Uterus (tissue), 4 donors: ENCODE measurements around the gene FOXF2. TPM values are rescaled to one million over a fixed set of nuclear protein-coding genes. Genes with fewer than 3 reads are reported as not detected.
"Not testable (repeated sequence)": the region's sequence is repeated elsewhere in the genome, so short reads cannot be mapped to it uniquely, and the experiment has no call there.

Experiments used
- DNase-seq, 2 donors: peaks; one replicate each; pipeline ENCODE4 v3.0.0-alpha.2; 2019 to 2020
- H3K27ac ChIP-seq, 2 donors: fragments of 200-600 bp; sonication (generic); 1 replicate in 1 of 2; 2 replicates in 1 of 2; pipeline ENCODE4 v1.5.1; 2016 to 2018
- H3K27me3 ChIP-seq, 2 donors: fragments of 200-600 bp; sonication (generic); one replicate each; pipeline ENCODE4 v1.5.1; 2018 to 2019; ENCODE audit warnings: control low read depth in 1 of 2
- H3K36me3 ChIP-seq, 2 donors: fragments of 200-600 bp; sonication (generic); one replicate each; pipeline ENCODE4 v1.5.1; 2019; ENCODE audit warnings: control low read depth in 1 of 2
- H3K4me1 ChIP-seq, 2 donors: fragments of 200-600 bp; sonication (generic); one replicate each; pipeline ENCODE4 v1.5.1; 2018 to 2019; ENCODE audit warnings: control low read depth in 1 of 2
- H3K4me3 ChIP-seq, 2 donors: fragments of 200-600 bp; sonication (generic); 1 replicate in 1 of 2; 2 replicates in 1 of 2; pipeline ENCODE4 v1.5.1; 2018 to 2019; ENCODE audit warnings: mild to moderate bottlenecking in 1 of 2
- H3K9me3 ChIP-seq, 2 donors: fragments of 200-600 bp; sonication (generic); one replicate each; pipeline ENCODE4 v1.5.1; 2019; ENCODE audit warnings: control low read depth in 1 of 2
- CTCF ChIP-seq, 4 experiments: fragments of 200-600 bp in 2 of 4; fragments of 450-650 bp in 2 of 4; sonication (generic) in 2 of 4; IDR thresholded peaks; one replicate each; pipeline ENCODE4 v1.5.1; 2016 to 2019; ENCODE audit warnings: antibody characterized with exemption in 4 of 4, mild to moderate bottlenecking in 2 of 4, moderate library complexity in 1 of 4
- POLR2A ChIP-seq, 2 donors: fragments of 450-650 bp; IDR thresholded peaks; one replicate each; pipeline ENCODE4 v1.6.1; 2016; ENCODE audit warnings: antibody characterized with exemption in 2 of 2, mild to moderate bottlenecking in 1 of 2, moderate library complexity in 1 of 2
- intact Hi-C: fragments of 100-400 bp; cut with DNase I; formaldehyde crosslinking; loops from one replicate; pipeline ENCODE4 v1.15.1; 2023; ENCODE audit warnings: low total_unique reads
- total RNA-seq, 4 donors: library from RNA; depleted of rRNA in 3 of 4; stranded (reverse); fragments of >200 nt in 3 of 4; gene quantifications; one replicate each; pipeline versions ENCODE4 v1.1.0 to v1.2.4, GENCODE V29; 2014 to 2023
- donor health status: DM: yes; HTN: yes; CAD: no.

FOXF2 gene
- total RNA-seq, 4 donors from 2014 or later: not detected

- intact Hi-C loops: no loop called here
- H3K27ac ChIP-seq: no peak overlapping the region
- TF ChIP-seq POLR2A (IDR thresholded peaks at IDR 0.05): no peak
- TF ChIP-seq CTCF (IDR thresholded peaks at IDR 0.05): no peak
Measured at GRCh38 chr6:1364791-1365190, 24.6 kb upstream of the FOXF2 start.

DNA sequence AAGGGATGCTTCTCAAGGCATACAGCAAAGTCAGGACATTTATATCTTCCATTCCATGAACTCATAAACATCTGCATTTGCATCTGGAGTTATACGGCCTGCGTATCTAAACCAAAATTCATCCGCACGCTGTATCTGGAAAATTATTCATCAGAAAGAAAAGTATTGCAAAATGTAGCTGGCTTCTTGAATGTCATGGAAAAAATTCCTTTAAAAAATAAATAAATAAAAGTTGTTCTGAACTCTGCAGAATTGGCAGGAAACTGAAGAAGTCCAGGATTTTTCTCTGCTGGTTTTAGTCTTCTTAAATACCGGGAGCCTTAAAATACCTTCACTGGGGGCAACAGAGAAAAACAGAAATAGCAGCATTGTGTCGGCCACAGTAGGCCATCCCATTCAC lies 23.7 kb upstream of the FOXF2 start:
- intact Hi-C loops: no loop called here

More at GRCh38 chr6:1364791-1365190, 24.6 kb upstream of the FOXF2 start:
- Histone ChIP-seq H3K4me1 (no peaks in the 10 kb centered on the region), H3K4me3 (no peak overlapping the region), H3K9me3 (peaks cover 0 to 3% of the 10 kb centered on the region in 2 donors), H3K27me3 (no peaks in the 10 kb centered on the region), H3K36me3 (no peaks in the 10 kb centered on the region)
- no peak for DNase-seq

DNA sequence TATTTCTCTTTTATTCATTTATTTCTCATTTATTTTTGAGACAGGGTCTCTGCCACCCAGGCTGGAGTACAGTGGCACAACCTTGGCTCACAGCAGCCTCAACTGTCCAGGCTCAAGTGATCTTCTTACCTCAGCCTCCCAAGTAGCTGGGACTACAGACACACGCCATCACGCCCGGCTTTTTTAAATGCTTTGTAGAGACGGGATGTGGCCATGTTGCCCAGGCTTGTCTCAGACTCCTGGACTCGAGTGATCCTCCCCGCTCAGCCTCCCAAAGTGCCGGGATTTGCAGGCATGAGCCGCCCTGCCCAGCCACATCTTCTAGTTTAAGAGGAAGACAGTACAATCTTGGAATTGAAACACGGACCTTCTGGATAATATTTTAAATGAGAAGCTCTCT lies 21.6 kb upstream of the FOXF2 start:
- no peak overlapping the region for H3K4me3 ChIP-seq
- no peak for DNase-seq
- H3K9me3 ChIP-seq: peaks cover 0 to 5% of the 10 kb centered on the region in 2 donors
- H3K27me3 ChIP-seq: no peaks in the 10 kb centered on the region
- intact Hi-C loops: no loop called here
- no peaks in the 10 kb centered on the region for H3K36me3 ChIP-seq
- H3K27ac ChIP-seq: no peak overlapping the region
- no peak for TF ChIP-seq CTCF (IDR thresholded peaks at IDR 0.05)
- TF ChIP-seq POLR2A (IDR thresholded peaks at IDR 0.05): no peak
- H3K4me1 ChIP-seq: no peaks in the 10 kb centered on the region

More for the DNA sequence above, 23.7 kb upstream of the FOXF2 start:
- Histone ChIP-seq H3K4me1 (no peaks in the 10 kb centered on the region), H3K27ac (no peak overlapping the region), H3K27me3 (no peaks in the 10 kb centered on the region), H3K9me3 (peaks cover 0 to 5% of the 10 kb centered on the region in 2 donors), H3K4me3 (no peak overlapping the region), H3K36me3 (no peaks in the 10 kb centered on the region)
- DNase-seq: no peak
- TF ChIP-seq POLR2A (IDR thresholded peaks at IDR 0.05) (no peak), CTCF (IDR thresholded peaks at IDR 0.05) (no peak)

DNA sequence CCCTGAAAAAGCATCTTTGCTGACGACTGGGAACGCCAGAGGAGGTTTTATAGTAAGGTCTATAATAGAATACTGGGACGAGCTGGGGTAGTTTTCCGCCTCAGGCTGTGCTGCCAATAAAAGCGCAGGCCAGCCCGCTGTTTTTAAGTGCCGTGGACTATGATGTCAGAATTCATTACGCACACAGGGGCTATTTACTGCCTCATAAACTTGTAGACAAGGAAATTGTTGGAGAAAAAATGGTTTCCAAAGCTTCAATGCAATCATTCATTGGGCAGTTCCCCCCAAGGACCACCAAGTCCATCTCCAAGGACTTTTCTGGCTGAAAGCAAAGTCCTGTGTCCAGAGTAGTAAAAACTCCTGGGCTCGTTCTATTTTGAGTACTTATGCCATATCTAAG lies 20.4 kb upstream of the FOXF2 start:
- no peaks in the 10 kb centered on the region for H3K4me1 ChIP-seq
- H3K27ac ChIP-seq: no peak overlapping the region
- DNase-seq: no peak
- no peaks in the 10 kb centered on the region for H3K27me3 ChIP-seq
- no peaks in the 10 kb centered on the region for H3K36me3 ChIP-seq
- TF ChIP-seq CTCF (IDR thresholded peaks at IDR 0.05) (no peak), POLR2A (IDR thresholded peaks at IDR 0.05) (no peak)
- no peak overlapping the region for H3K4me3 ChIP-seq
- H3K9me3 ChIP-seq: peaks cover 0 to 5% of the 10 kb centered on the region in 2 donors
- intact Hi-C loops: no loop called here

- H3K9me3 ChIP-seq, H3K27me3 ChIP-seq, DNase-seq, H3K36me3 ChIP-seq, H3K4me3 ChIP-seq, intact Hi-C loops, H3K27ac ChIP-seq, H3K4me1 ChIP-seq: not testable (repeated sequence)
Measured at GRCh38 chr6:1369695-1370094, 19.7 kb upstream of the FOXF2 start.

DNA sequence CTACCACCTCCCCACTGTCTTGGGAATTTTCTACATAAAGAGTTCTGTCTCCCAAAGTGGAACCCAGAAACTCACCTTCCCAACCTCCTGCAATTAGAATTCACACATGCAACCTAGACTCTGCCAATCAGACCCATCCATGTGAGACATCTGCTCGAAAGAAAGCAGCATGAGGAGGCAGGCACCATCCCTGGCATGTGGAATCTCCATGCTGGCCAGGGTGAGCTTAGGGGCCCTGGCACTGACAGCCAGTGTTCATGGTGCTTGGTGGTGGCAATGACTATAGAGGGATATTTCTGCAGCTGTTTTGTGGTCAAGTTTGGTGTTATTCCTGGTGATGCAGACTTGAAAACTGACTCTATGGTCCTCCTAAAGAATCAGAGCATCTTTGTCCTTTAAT lies 17.4 kb upstream of the FOXF2 start:
- intact Hi-C loops: no loop called here
- Histone ChIP-seq H3K36me3 (no peaks in the 10 kb centered on the region), H3K4me1 (no peaks in the 10 kb centered on the region), H3K27me3 (peaks cover 0 to 18% of the 10 kb centered on the region in 2 donors), H3K27ac (no peak overlapping the region), H3K9me3 (peaks cover 0 to 5% of the 10 kb centered on the region in 2 donors), H3K4me3 (no peak overlapping the region)
- TF ChIP-seq POLR2A (IDR thresholded peaks at IDR 0.05) (no peak), CTCF (IDR thresholded peaks at IDR 0.05) (no peak)
- DNase-seq: no peak
